T-helper 1 cell treated with Interleukin-12 subunit alpha and Interleukin-12 subunit beta and Interleukin-4 antibody, amounts not matched to agents 30 ng/mL and 1 ng/mL, for 36 hours (primary cell): ENCODE measurements around the gene MBLAC1. TPM values are rescaled to one million over a fixed set of nuclear protein-coding genes. Genes with fewer than 3 reads are reported as not detected.

Source experiments
- intact Hi-C: fragments of 100-400 bp; cut with micrococcal nuclease; formaldehyde crosslinking; loops from one replicate; pipeline ENCODE4 v1.15.1; 2024
- total RNA-seq: library from RNA; stranded (reverse); gene quantifications from 2 replicates; pipeline ENCODE4 v1.2.3, GENCODE V29; 2022

The MBLAC1 gene
- total RNA-seq, 1 donor from 2014 or later, result 5.0 TPM

- intact Hi-C loops, result loop anchor here (1.0 kb wide), 1 partner anchor 9 kb away; the partner anchor contains the start of gene TRAPPC14
Measured at GRCh38 chr7:100166970-100167911, 40.5 kb downstream of the MBLAC1 start.

GRCh38 chr7:100167912-100168323, 41.2 kb downstream of the MBLAC1 start:
- intact Hi-C loops, result loop anchor here (1.0 to 2.0 kb wide), 2 partner anchors 9 to 41 kb away; partner anchors contain the start of genes GPC2 and STAG3

GRCh38 chr7:100169147-100169850, 42.5 kb downstream of the MBLAC1 start:
- intact Hi-C loops, result loop anchor here (2.0 kb wide), 1 partner anchor 40 kb away; no protein-coding TSS in a partner anchor

GRCh38 chr7:100170101-100170897, 43.5 kb downstream of the MBLAC1 start:
- intact Hi-C loops, result no loop called here

GRCh38 chr7:100171087-100171681, 44.4 kb downstream of the MBLAC1 start:
- intact Hi-C loops, result no loop called here

- intact Hi-C loops, result no loop called here
Measured at GRCh38 chr7:100171840-100172239, 45.1 kb downstream of the MBLAC1 start.

- intact Hi-C loops, result no loop called here
Measured at GRCh38 chr7:100173806-100174495, 47.2 kb downstream of the MBLAC1 start.

- intact Hi-C loops, result no loop called here
Measured at GRCh38 chr7:100174582-100174981, 47.8 kb downstream of the MBLAC1 start.

- intact Hi-C loops, result no loop called here
Measured at GRCh38 chr7:100175296-100175935, 48.6 kb downstream of the MBLAC1 start.

GRCh38 chr7:100176096-100177044, 49.6 kb downstream of the MBLAC1 start:
- intact Hi-C loops, result loop anchor here (1.0 kb wide), 5 partner anchors 8 to 45 kb away; partner anchors contain the start of genes GAL3ST4, LAMTOR4 and TRAPPC14

GRCh38 chr7:100177045-100178001, 50.6 kb downstream of the MBLAC1 start, which contains the start of the genes GPC2 and STAG3:
Gene GPC2 (minus strand): TSS chr7:100177381. CDS start chr7:100177199, 182 bp downstream.
Gene STAG3 (plus strand): TSS chr7:100177918. CDS start chr7:100180557, 2,639 bp downstream.
- intact Hi-C loops, result loop anchor here (1.0 kb wide), 5 partner anchors 9 to 44 kb away; partner anchors contain the start of genes GAL3ST4, LAMTOR4 and TRAPPC14

Other genes starting within 250 kb of the MBLAC1 start
- gene OR2AE1, start 249.9 kb upstream of the MBLAC1 start, total RNA-seq, result 0.39 and 0.59 TPM in 2 replicates
- gene TRIM4, start 207.4 kb upstream of the MBLAC1 start, total RNA-seq, result 29.2 and 29.7 TPM in 2 replicates
- gene GJC3, start 197.3 kb upstream of the MBLAC1 start, total RNA-seq, result 0.32 TPM in 1 of 2 replicates, not detected in the other
- not detected in 2 replicates for gene AZGP1, start 150.9 kb upstream of the MBLAC1 start, total RNA-seq
- 69.7 and 75.2 TPM in 2 replicates for gene ZKSCAN1, start 111.4 kb upstream of the MBLAC1 start, total RNA-seq
- gene ZSCAN21, start 77.2 kb upstream of the MBLAC1 start, total RNA-seq, result 8.7 and 9.2 TPM in 2 replicates
- gene ZNF3, start 45.2 kb upstream of the MBLAC1 start, total RNA-seq, result 28.0 and 28.3 TPM in 2 replicates
- gene COPS6, start 38.0 kb upstream of the MBLAC1 start, total RNA-seq, result 95.2 and 110 TPM in 2 replicates
- 257 and 262 TPM in 2 replicates for gene MCM7, start 25.6 kb upstream of the MBLAC1 start, total RNA-seq
- gene AP4M1, start 25.3 kb upstream of the MBLAC1 start, total RNA-seq, result 10.7 and 12.0 TPM in 2 replicates
- gene TAF6, start 7.6 kb upstream of the MBLAC1 start, total RNA-seq, result 67.1 and 69.0 TPM in 2 replicates
- gene CNPY4, start 7.3 kb upstream of the MBLAC1 start, total RNA-seq, result 37.0 and 39.5 TPM in 2 replicates
- gene LAMTOR4, start 22.0 kb downstream of the MBLAC1 start, total RNA-seq, result 150 and 161 TPM in 2 replicates
- 58.1 and 61.1 TPM in 2 replicates for gene TRAPPC14, start 31.8 kb downstream of the MBLAC1 start, total RNA-seq
- 2.8 and 3.0 TPM in 2 replicates for gene GAL3ST4, start 41.6 kb downstream of the MBLAC1 start, total RNA-seq
- gene GPC2, start 50.4 kb downstream of the MBLAC1 start, total RNA-seq, result 4.4 and 5.6 TPM in 2 replicates
- gene STAG3, start 51.0 kb downstream of the MBLAC1 start, total RNA-seq, result 33.0 and 38.3 TPM in 2 replicates
- gene PVRIG, start 93.0 kb downstream of the MBLAC1 start, total RNA-seq, result 69.1 and 72.8 TPM in 2 replicates
- gene SPDYE3, start 180.7 kb downstream of the MBLAC1 start, total RNA-seq, result not detected in 2 replicates
- 82.4 and 84.7 TPM in 2 replicates for gene PILRB, start 231.2 kb downstream of the MBLAC1 start, total RNA-seq
- 11.7 and 11.8 TPM in 2 replicates for gene PILRA, start 246.5 kb downstream of the MBLAC1 start, total RNA-seq